K562 (cell line): Measurements from ENCODE around the gene COASY. TPM values are rescaled to one million over a fixed set of nuclear protein-coding genes. Genes with fewer than 3 reads are reported as not detected.

Source experiments
- ASH1L ChIP-seq: fragments of 450-650 bp; IDR thresholded peaks from 2 replicates; pipeline ENCODE4 v1.6.1; 2018; ENCODE audit warnings: borderline replicate concordance, mild to moderate bottlenecking, low read depth; ENCODE audit not compliant: partially characterized antibody
- EZH2 ChIP-seq: IDR thresholded peaks from 2 replicates; pipeline ENCODE4 v1.6.1; 2012; ENCODE audit warnings: low read depth, mild to moderate bottlenecking, inconsistent platforms, low read length, borderline replicate concordance
- NR2C1 ChIP-seq, 2 experiments: fragments of 450-650 bp; IDR thresholded peaks; 2 replicates each; pipeline ENCODE4 v1.6.1; 2017; ENCODE audit warnings: mild to moderate bottlenecking in 2 of 2, antibody characterized with exemption in 1 of 2, inconsistent platforms in 1 of 2, missing compliant biosample characterization in 1 of 2, missing genetic modification characterization in 1 of 2
- PRPF4 ChIP-seq: fragments of 200-400 bp; formaldehyde crosslinking; IDR thresholded peaks from one replicate; pipeline ENCODE4 v1.6.1; 2017; ENCODE audit warnings: low read length, low read depth, mild to moderate bottlenecking; ENCODE audit not compliant: insufficient read depth, poor library complexity, severe bottlenecking
- RFX7 ChIP-seq: fragments of 250-450 bp; sonication (Bioruptor Pico); IDR thresholded peaks from 2 replicates; pipeline ENCODE4 v1.5.1; 2021; ENCODE audit warnings: mild to moderate bottlenecking
- RNF2 ChIP-seq: sonication (generic); IDR thresholded peaks from 2 replicates; pipeline ENCODE4 v1.6.1; 2016
- SAFB ChIP-seq: fragments of 200-400 bp; formaldehyde crosslinking; IDR thresholded peaks from 2 replicates; pipeline ENCODE4 v1.6.1; 2017; ENCODE audit warnings: low read depth, low read length, borderline replicate concordance
- SP1 ChIP-seq: sonication (generic); formaldehyde crosslinking; IDR thresholded peaks from 2 replicates; pipeline ENCODE4 v1.8.1; 2022; ENCODE audit warnings: mild to moderate bottlenecking, missing genetic modification reagents
- SRSF7 ChIP-seq: fragments of 200-400 bp; formaldehyde crosslinking; optimal IDR thresholded peaks from 2 replicates; pipeline ENCODE3; 2017; ENCODE audit warnings: mild to moderate bottlenecking, low read depth, low read length
- TAF1 ChIP-seq: IDR thresholded peaks from 2 replicates; pipeline ENCODE4 v1.6.1; 2011; ENCODE audit warnings: mild to moderate bottlenecking, low read length, moderate library complexity; ENCODE audit not compliant: insufficient read depth, control insufficient read depth, severe bottlenecking; ENCODE audit errors: extremely low read depth
- TAF9B ChIP-seq: fragments of 450-650 bp; IDR thresholded peaks from 2 replicates; pipeline ENCODE4 v1.6.1; 2018; ENCODE audit warnings: mild to moderate bottlenecking; ENCODE audit not compliant: partially characterized antibody
- U2AF2 ChIP-seq: fragments of 200-400 bp; formaldehyde crosslinking; optimal IDR thresholded peaks from 2 replicates; pipeline ENCODE3; 2017; ENCODE audit warnings: low read depth, mild to moderate bottlenecking, low read length
- ZNF165 ChIP-seq: fragments of 250-450 bp; sonication (Bioruptor Pico); IDR thresholded peaks from 2 replicates; pipeline ENCODE4 v1.4.0; 2020; ENCODE audit warnings: borderline replicate concordance
- ZNF445 ChIP-seq: fragments of 250-450 bp; sonication (Bioruptor Pico); IDR thresholded peaks from 2 replicates; pipeline ENCODE4 v1.4.0; 2020; ENCODE audit warnings: low read depth, mild to moderate bottlenecking, moderate library complexity
- ZNF583 ChIP-seq: fragments of 250-450 bp; sonication (Bioruptor Pico); IDR thresholded peaks from 2 replicates; pipeline ENCODE4 v1.4.0; 2020
- ZSCAN32 ChIP-seq: fragments of 450-650 bp; formaldehyde crosslinking; IDR thresholded peaks from 2 replicates; pipeline ENCODE4 v1.4.0; 2020; ENCODE audit warnings: mild to moderate bottlenecking, moderate library complexity
- polyA plus RNA-seq, 8 experiments: library from polyadenylated mRNA; depleted of rRNA in 4 of 8; stranded (reverse) in 5 of 8; unstranded in 3 of 8; fragments of >200 nt; fragmentation: Nextera tagmentation in 2 of 8; fragmentation: Illumina TruSeq in 1 of 8; extraction: Ambion mirVana in 2 of 8; extraction: Trizol in 1 of 8; gene quantifications; 2 replicates each; pipeline versions ENCODE4 v1.2.1 to v1.2.3, GENCODE V29; 2011 to 2014; ENCODE audit warnings: inconsistent platforms in 1 of 8, missing spikeins in 1 of 8
- total RNA-seq, 7 experiments: library from RNA; depleted of rRNA in 6 of 7; stranded (reverse); fragments of >200 nt in 6 of 7; fragmentation: Illumina TruSeq in 2 of 7; extraction: Trizol in 2 of 7; gene quantifications; 2 replicates each; pipeline versions ENCODE4 v1.2.1 to v1.2.3, GENCODE V29; 2011 to 2021; ENCODE audit warnings: low replicate concordance in 1 of 7
- TF ChIP-seq, protein P1 (sequence below): sonication (generic); formaldehyde crosslinking; IDR thresholded peaks from 2 replicates; pipeline ENCODE4 v1.8.0; 2022; ENCODE audit warnings: missing genetic modification reagents, mild to moderate bottlenecking, moderate library complexity, borderline replicate concordance
- TF ChIP-seq, protein P2 (sequence below): sonication (generic); formaldehyde crosslinking; IDR thresholded peaks from 2 replicates; pipeline ENCODE4 v1.8.0; 2022; ENCODE audit warnings: missing genetic modification reagents, mild to moderate bottlenecking, borderline replicate concordance
- TF ChIP-seq, protein P3 (sequence below): fragments of 250-450 bp; sonication (Bioruptor Pico); IDR thresholded peaks from 2 replicates; pipeline ENCODE4 v1.8.0; 2022; ENCODE audit warnings: moderate library complexity, mild to moderate bottlenecking, inconsistent platforms

Gene COASY
- total and polyA plus RNA-seq, 9 of the 15 experiments (the other 6 are each of a cell fraction or from before 2014, with no cell fraction given) = 25.4 to 175 (median 62.3) TPM

DNA sequence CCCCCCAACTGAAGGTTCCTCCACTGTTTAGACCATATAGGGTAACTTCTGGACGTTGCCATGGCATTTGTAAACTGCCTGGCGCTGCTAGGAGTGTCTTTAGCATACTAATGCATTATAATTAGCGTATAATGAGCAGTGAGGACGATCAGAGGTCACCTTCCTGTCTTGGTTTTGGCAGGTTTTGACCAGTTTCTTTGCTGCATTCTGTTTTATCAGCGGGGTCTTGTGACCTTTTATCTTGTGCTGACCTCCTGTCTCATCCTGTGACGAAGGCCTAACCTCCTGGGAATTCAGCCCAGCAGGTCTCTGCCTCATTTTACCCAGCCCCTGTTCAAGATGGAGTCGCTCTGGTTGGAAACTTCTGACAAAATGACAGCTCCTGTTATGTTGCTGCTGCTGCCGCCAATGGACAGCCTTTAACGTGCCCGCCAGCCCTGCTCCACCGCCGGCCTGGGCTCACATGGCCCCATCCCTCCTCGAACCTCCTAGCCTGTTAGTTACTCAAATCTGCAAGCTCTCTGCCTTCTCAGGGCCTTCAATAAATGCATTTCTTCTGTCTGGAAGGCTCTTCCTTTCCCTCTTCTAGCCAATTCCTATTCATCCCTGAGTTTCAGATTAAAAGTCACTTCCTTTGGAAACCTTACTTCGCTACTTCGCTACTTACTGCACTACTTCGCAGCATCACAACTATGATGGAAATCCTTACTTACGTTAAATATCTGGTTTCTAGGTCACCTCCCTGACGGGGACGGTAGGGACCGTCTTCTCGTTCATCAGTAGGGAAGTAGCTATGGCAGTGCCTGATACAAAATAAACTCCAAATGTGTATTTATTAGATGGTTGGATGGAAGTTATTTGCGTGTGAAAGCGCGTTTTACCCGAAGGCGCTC lies 26.5 kb upstream of the COASY start (continued):
- peak; percentile 47; the same call in 1 of the 2 replicates for TF ChIP-seq ZSCAN32 (CRISPR knock-in tag)
- TF ChIP-seq PRPF4 = no peak
- TF ChIP-seq, protein P1, sequence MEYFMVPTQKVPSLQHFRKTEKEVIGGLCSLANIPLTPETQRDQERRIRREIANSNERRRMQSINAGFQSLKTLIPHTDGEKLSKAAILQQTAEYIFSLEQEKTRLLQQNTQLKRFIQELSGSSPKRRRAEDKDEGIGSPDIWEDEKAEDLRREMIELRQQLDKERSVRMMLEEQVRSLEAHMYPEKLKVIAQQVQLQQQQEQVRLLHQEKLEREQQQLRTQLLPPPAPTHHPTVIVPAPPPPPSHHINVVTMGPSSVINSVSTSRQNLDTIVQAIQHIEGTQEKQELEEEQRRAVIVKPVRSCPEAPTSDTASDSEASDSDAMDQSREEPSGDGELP (CRISPR knock-in tag) = no peak
- peak; percentile 59 for TF ChIP-seq ASH1L
- no peak for TF ChIP-seq U2AF2
- no peak; the same call in 1 of the 2 replicates for TF ChIP-seq NR2C1 (IDR thresholded peaks at IDR 0.05)
- TF ChIP-seq NR2C1 (tag; IDR thresholded peaks at IDR 0.05) = peak; percentile 93
- TF ChIP-seq SAFB = no peak
- TF ChIP-seq SRSF7 = no peak
- peak; percentile 99 for TF ChIP-seq ZNF583 (CRISPR knock-in tag)
- TF ChIP-seq, protein P2, sequence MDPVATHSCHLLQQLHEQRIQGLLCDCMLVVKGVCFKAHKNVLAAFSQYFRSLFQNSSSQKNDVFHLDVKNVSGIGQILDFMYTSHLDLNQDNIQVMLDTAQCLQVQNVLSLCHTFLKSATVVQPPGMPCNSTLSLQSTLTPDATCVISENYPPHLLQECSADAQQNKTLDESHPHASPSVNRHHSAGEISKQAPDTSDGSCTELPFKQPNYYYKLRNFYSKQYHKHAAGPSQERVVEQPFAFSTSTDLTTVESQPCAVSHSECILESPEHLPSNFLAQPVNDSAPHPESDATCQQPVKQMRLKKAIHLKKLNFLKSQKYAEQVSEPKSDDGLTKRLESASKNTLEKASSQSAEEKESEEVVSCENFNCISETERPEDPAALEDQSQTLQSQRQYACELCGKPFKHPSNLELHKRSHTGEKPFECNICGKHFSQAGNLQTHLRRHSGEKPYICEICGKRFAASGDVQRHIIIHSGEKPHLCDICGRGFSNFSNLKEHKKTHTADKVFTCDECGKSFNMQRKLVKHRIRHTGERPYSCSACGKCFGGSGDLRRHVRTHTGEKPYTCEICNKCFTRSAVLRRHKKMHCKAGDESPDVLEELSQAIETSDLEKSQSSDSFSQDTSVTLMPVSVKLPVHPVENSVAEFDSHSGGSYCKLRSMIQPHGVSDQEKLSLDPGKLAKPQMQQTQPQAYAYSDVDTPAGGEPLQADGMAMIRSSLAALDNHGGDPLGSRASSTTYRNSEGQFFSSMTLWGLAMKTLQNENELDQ = no peak
- peak; percentile 81; the same call in 1 of the 2 replicates for TF ChIP-seq RFX7 (CRISPR knock-in tag)
- TF ChIP-seq RNF2 = no peak
- no peak for TF ChIP-seq EZH2
- TF ChIP-seq SP1 (CRISPR knock-in tag) = no peak
- TF ChIP-seq TAF9B = peak; percentile 72
- TF ChIP-seq ZNF445 = peak; percentile 86; the same call in 1 of the 2 replicates
- no peak for TF ChIP-seq TAF1
- peak; percentile 96 for TF ChIP-seq ZNF165 (CRISPR knock-in tag)
- TF ChIP-seq, protein P3, sequence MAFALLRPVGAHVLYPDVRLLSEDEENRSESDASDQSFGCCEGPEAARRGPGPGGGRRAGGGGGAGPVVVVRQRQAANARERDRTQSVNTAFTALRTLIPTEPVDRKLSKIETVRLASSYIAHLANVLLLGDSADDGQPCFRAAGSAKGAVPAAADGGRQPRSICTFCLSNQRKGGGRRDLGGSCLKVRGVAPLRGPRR (CRISPR knock-in tag) = peak; percentile 98
